Glomerular endothelial cell (primary cell): Measurements from ENCODE around the gene APOL5. TPM values are rescaled to one million over a fixed set of nuclear protein-coding genes. Genes with fewer than 3 reads are reported as not detected.

ENCODE experiments used
- total RNA-seq: library from RNA; depleted of rRNA; stranded (reverse); fragments of >200 nt; gene quantifications from 2 replicates; pipeline ENCODE4 v1.2.3, GENCODE V29; 2015

Gene APOL5
- total RNA-seq, 1 donor from 2014 or later: not detected

Other genes starting within 250 kb of the APOL5 start
- 0.19 and 0.29 TPM in 2 replicates for gene RASD2, start 177.0 kb upstream of the APOL5 start, total RNA-seq
- not detected in 2 replicates for gene MB, start 100.5 kb upstream of the APOL5 start, total RNA-seq
- 9.6 and 10.7 TPM in 2 replicates for gene APOL6, start 69.4 kb upstream of the APOL5 start, total RNA-seq